Measurements from ENCODE around the gene C19orf67.
A peak's percentile ranks its signal among the peaks of the same experiment; 100 is the strongest.

C19orf67 gene

DNA sequence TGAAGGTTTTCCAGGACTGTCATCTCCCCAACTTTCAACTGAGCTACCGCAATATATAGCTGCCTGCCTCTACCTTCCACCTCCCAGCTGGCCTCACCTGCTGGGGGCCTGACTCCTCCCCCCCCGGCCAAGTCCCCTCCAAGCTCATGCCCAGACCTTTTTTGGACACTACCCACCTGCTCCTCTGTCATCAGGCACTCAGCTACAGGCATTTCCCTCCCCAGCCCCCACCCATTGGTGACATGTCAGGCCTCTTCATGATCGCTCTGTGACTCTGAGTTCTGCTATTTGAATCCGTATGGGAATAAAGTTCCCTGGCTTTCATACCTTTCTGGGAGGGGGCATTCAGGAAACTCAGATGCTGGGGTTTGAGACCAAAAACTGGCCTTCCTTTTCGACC is 30.2 kb upstream of the C19orf67 start:
- POLR2A ChIA-PET = interaction anchor here (5.7 kb wide), 1 partner anchor 20 kb away, joined by 45 read pairs; the partner anchor contains the start of gene ASF1B
- Histone ChIP-seq H3K4me1 (ENCODE audit: control insufficient read depth, insufficient read depth, low read length) (peaks cover 11% of the 10 kb centered on the region), H3K4me3 (ENCODE audit: low read depth, low read length) (no peak overlapping the region), H3K9me3 (ENCODE audit: control insufficient read depth, insufficient read depth, low read depth, low read length) (no peaks in the 10 kb centered on the region), H3K36me3 (ENCODE audit: control insufficient read depth in 2 of 2, insufficient read depth in 1 of 2, low read length in 2 of 2) (peaks cover 0 to 12% of the 10 kb centered on the region in 2 experiments; a peak in 2 of 3 replicates), H3K27ac (ENCODE audit: extremely low read depth, low read depth, low read length) (no peak overlapping the region)
- TF ChIP-seq HOXD13 (CRISPR knock-in tag; IDR thresholded peaks at IDR 0.05; ENCODE audit: borderline replicate concordance) = no peak
- TF ChIP-seq ZNF560 (tag by site-specific recombination; IDR thresholded peaks at IDR 0.05; ENCODE audit: borderline replicate concordance) = no peak
- no peak for TF ChIP-seq ZNF558 (tag by site-specific recombination; IDR thresholded peaks at IDR 0.05)
- TF ChIP-seq BCL11A (tag by site-specific recombination; IDR thresholded peaks at IDR 0.05; ENCODE audit: low read depth) = no peak
- TF ChIP-seq TRIM28 (IDR thresholded peaks at IDR 0.05; ENCODE audit: borderline replicate concordance, low read length) = no peak
- CTCF ChIA-PET = interaction anchor here (1.3 to 3.5 kb wide), 2 partner anchors 20 kb away, joined by 3 to 26 read pairs; partner anchors contain the start of gene ASF1B

DNA sequence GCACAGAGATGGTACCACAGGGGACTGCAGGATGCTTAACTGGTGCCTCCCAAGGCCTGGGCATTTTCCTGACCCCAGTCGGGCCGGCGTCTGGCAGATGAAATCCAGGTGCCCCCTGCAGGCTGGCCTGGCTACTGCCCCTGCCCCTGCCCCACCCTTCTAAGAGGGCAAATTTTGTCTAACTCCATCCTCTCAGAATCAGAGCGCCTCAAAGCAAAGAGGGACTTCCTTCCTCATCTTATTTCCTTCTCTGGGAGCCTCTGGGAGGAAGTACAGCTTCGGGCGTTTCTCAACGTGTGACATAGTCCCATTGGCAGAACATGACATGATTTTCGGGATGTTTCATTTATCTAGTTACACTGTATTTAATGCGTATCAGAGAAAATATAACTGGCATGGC is 29.3 kb upstream of the C19orf67 start:
- Histone ChIP-seq H3K4me1 (ENCODE audit: control insufficient read depth, insufficient read depth, low read length) (peaks cover 11% of the 10 kb centered on the region), H3K9me3 (ENCODE audit: control insufficient read depth, insufficient read depth, low read depth, low read length) (no peaks in the 10 kb centered on the region), H3K27ac (ENCODE audit: extremely low read depth, low read depth, low read length) (no peak overlapping the region), H3K4me3 (ENCODE audit: low read depth, low read length) (no peak overlapping the region), H3K36me3 (ENCODE audit: control insufficient read depth in 2 of 2, insufficient read depth in 1 of 2, low read length in 2 of 2) (peaks cover 0 to 7% of the 10 kb centered on the region in 2 experiments; a peak in 2 of 3 replicates)
- POLR2A ChIA-PET = interaction anchor here (5.7 kb wide), 1 partner anchor 21 kb away, joined by 45 read pairs; the partner anchor contains the start of gene ASF1B
- TF ChIP-seq ZNF558 (tag by site-specific recombination; IDR thresholded peaks at IDR 0.05) = no peak
- TF ChIP-seq, protein P1, sequence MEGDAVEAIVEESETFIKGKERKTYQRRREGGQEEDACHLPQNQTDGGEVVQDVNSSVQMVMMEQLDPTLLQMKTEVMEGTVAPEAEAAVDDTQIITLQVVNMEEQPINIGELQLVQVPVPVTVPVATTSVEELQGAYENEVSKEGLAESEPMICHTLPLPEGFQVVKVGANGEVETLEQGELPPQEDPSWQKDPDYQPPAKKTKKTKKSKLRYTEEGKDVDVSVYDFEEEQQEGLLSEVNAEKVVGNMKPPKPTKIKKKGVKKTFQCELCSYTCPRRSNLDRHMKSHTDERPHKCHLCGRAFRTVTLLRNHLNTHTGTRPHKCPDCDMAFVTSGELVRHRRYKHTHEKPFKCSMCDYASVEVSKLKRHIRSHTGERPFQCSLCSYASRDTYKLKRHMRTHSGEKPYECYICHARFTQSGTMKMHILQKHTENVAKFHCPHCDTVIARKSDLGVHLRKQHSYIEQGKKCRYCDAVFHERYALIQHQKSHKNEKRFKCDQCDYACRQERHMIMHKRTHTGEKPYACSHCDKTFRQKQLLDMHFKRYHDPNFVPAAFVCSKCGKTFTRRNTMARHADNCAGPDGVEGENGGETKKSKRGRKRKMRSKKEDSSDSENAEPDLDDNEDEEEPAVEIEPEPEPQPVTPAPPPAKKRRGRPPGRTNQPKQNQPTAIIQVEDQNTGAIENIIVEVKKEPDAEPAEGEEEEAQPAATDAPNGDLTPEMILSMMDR (tag by site-specific recombination; IDR thresholded peaks at IDR 0.05) = peak; percentile 33; the same call in 1 of the 2 replicates
- CTCF ChIA-PET = interaction anchor here (0.7 to 3.5 kb wide), 7 partner anchors 21 to 411 kb away, joined by 3 to 26 read pairs (median 4); partner anchors contain the start of gene ASF1B

DNA sequence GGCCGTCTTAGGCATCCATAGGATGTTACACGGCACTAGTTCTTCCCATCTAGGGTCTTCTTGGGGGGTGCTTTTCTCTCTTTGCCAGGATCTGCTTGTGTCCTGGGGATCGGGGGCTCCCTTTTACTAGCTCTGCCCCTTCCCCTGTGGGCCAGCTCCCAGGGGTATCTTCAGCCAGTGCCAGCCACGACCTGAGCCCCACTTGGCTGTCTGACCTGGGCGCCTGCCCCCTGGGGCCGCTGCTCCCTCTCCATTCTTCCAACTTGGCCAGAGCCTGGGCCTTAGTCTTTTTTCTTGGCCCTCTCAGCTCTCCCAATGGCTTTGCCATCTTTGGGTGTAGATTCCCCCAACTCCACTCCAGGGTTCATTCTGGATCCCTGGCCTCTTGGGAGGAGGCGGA is 28.9 kb upstream of the C19orf67 start:
- POLR2A ChIA-PET = interaction anchor here (5.7 kb wide), 1 partner anchor 22 kb away, joined by 45 read pairs; the partner anchor contains the start of gene ASF1B
- peaks cover 0 to 3% of the 10 kb centered on the region in 2 experiments; a peak in 2 of 3 replicates for H3K36me3 ChIP-seq (ENCODE audit: control insufficient read depth in 2 of 2, insufficient read depth in 1 of 2, low read length in 2 of 2)
- H3K27ac ChIP-seq (ENCODE audit: extremely low read depth, low read depth, low read length) = no peak overlapping the region
- H3K9me3 ChIP-seq (ENCODE audit: control insufficient read depth, insufficient read depth, low read depth, low read length) = no peaks in the 10 kb centered on the region
- peaks cover 11% of the 10 kb centered on the region for H3K4me1 ChIP-seq (ENCODE audit: control insufficient read depth, insufficient read depth, low read length)
- CTCF ChIA-PET = interaction anchor here (0.6 to 3.5 kb wide), 10 partner anchors 21 to 411 kb away, joined by 3 to 26 read pairs (median 4); partner anchors contain the start of genes ASF1B and DCAF15
- H3K4me3 ChIP-seq (ENCODE audit: low read depth, low read length) = no peak overlapping the region
- no peak for TF ChIP-seq ZNF37A (tag by site-specific recombination; IDR thresholded peaks at IDR 0.05)
- TF ChIP-seq ZNF747 (tag by site-specific recombination; IDR thresholded peaks at IDR 0.05) = no peak
- no peak for TF ChIP-seq EGR2 (tag by site-specific recombination; IDR thresholded peaks at IDR 0.05; ENCODE audit: low read depth)
- no peak for TF ChIP-seq ZNF426 (tag by site-specific recombination; IDR thresholded peaks at IDR 0.05)
- no peak for TF ChIP-seq GLI4 (tag by site-specific recombination; IDR thresholded peaks at IDR 0.05)
- no peak for TF ChIP-seq ZIC2 (tag by site-specific recombination; IDR thresholded peaks at IDR 0.05)
- TF ChIP-seq, protein P2, sequence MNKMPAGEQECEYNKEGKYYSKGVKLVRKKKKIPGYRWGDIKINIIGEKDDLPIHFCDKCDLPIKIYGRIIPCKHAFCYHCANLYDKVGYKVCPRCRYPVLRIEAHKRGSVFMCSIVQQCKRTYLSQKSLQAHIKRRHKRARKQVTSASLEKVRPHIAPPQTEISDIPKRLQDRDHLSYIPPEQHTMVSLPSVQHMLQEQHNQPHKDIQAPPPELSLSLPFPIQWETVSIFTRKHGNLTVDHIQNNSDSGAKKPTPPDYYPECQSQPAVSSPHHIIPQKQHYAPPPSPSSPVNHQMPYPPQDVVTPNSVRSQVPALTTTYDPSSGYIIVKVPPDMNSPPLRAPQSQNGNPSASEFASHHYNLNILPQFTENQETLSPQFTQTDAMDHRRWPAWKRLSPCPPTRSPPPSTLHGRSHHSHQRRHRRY (tag by site-specific recombination; IDR thresholded peaks at IDR 0.05) = no peak

DNA sequence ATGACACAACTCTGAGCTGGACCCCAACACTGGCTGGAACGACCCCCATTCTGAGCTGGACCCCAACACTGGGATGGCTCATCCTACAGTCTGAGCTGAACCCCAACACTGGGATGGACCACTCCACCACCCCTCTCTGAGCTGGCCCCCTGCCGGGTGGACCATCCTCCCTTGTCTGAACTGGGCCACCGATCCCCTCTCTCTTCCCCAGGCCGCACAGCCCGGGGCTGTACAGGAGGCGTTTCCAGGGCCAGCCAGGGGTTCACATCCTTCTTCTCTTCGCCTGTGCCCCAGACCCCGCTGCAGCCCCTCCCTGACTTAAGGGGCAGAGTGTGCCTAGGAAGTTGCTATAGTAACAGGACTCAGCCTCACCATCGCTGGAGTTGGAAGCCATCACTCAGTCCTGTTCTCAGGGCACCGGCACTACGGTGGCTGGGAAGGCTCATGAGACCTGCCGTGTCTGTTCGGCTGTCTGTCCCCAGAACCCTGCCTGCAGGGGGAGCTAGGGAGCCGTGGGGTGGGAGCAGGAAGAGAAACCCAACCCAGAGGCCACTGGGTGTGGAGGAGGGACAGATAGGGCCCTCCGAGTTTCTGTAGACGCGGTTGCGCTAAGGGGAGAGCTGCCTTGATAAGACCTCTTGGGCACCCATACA is 28.3 kb upstream of the C19orf67 start:
- no peak overlapping the region for H3K27ac ChIP-seq (ENCODE audit: extremely low read depth, low read depth, low read length)
- H3K36me3 ChIP-seq (ENCODE audit: control insufficient read depth in 2 of 2, insufficient read depth in 1 of 2, low read length in 2 of 2) = peaks cover 0 to 3% of the 10 kb centered on the region in 2 experiments; a peak in 2 of 3 replicates
- H3K4me1 ChIP-seq (ENCODE audit: control insufficient read depth, insufficient read depth, low read length) = peaks cover 11% of the 10 kb centered on the region
- no peak overlapping the region for H3K4me3 ChIP-seq (ENCODE audit: low read depth, low read length)
- no peaks in the 10 kb centered on the region for H3K9me3 ChIP-seq (ENCODE audit: control insufficient read depth, insufficient read depth, low read depth, low read length)
- TF ChIP-seq, protein P1 (tag by site-specific recombination; IDR thresholded peaks at IDR 0.05) = peak; percentile 51; the same call in 1 of the 2 replicates
- TF ChIP-seq, protein P3, sequence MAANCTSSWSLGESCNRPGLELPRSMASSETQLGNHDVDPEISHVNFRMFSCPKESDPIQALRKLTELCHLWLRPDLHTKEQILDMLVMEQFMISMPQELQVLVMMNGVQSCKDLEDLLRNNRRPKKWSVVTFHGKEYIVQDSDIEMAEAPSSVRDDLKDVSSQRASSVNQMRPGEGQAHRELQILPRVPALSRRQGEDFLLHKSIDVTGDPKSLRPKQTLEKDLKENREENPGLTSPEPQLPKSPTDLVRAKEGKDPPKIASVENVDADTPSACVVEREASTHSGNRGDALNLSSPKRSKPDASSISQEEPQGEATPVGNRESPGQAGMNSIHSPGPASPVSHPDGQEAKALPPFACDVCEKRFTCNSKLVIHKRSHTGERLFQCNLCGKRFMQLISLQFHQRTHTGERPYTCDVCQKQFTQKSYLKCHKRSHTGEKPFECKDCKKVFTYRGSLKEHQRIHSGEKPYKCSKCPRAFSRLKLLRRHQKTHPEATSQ (tag by site-specific recombination; IDR thresholded peaks at IDR 0.05) = no peak
- no peak for TF ChIP-seq ZFP69B (tag by site-specific recombination; IDR thresholded peaks at IDR 0.05)
- no peak for TF ChIP-seq ZNF791 (tag by site-specific recombination; IDR thresholded peaks at IDR 0.05)
- TF ChIP-seq, protein P4, sequence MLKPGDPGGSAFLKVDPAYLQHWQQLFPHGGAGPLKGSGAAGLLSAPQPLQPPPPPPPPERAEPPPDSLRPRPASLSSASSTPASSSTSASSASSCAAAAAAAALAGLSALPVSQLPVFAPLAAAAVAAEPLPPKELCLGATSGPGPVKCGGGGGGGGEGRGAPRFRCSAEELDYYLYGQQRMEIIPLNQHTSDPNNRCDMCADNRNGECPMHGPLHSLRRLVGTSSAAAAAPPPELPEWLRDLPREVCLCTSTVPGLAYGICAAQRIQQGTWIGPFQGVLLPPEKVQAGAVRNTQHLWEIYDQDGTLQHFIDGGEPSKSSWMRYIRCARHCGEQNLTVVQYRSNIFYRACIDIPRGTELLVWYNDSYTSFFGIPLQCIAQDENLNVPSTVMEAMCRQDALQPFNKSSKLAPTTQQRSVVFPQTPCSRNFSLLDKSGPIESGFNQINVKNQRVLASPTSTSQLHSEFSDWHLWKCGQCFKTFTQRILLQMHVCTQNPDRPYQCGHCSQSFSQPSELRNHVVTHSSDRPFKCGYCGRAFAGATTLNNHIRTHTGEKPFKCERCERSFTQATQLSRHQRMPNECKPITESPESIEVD (tag by site-specific recombination; IDR thresholded peaks at IDR 0.05) = no peak
- ChIA-PET POLR2A (interaction anchor here (0.5 to 5.7 kb wide), 2 partner anchors 22 to 245 kb away, joined by 4 to 45 read pairs; partner anchors contain the start of gene ASF1B), CTCF (interaction anchor here (0.6 to 3.5 kb wide), 9 partner anchors 20 to 412 kb away, joined by 3 to 26 read pairs (median 4); partner anchors contain the start of genes ASF1B and DCAF15)
